NCI-H146 (cell line): ENCODE data around the gene LIPF.
"Not testable (repeated sequence)": the region's sequence is repeated elsewhere in the genome, so short reads cannot be mapped to it uniquely, and the experiment has no call there.

Experiments
- DNase-seq: peaks from one replicate; lab custom pipeline; 2025; lab: John Stamatoyannopoulos, UW

The LIPF gene

DNA sequence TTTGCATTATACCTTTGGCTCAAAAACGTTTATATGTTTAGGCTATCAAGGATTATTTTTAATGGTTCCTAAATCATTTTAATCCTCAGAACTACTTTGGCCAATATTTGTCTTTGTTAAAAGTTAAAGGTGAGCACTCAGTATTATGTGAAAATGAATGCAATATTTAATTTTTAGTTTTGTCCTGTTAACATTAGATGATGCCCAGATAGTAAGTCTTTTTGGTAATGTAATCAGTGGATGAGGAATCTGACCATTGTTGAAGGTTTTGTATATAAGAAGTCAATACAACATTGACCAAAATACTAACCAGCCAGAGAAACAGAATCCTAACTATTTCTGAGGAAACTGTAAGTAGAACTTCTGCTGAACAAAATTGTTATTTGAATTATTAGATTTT is at the start of gene LIPF:
Gene LIPF (plus strand): TSS at position 301 of the 400 bp plus-strand sequence. CDS start 2,856 bp downstream, outside the sequence.
- DNase-seq, result no peak

- no peak for DNase-seq
Measured at GRCh38 chr10:88616250-88616977, 47.8 kb upstream of the LIPF start.

- DNase-seq, result no peak
Measured at GRCh38 chr10:88617772-88618300, 46.4 kb upstream of the LIPF start.

DNA sequence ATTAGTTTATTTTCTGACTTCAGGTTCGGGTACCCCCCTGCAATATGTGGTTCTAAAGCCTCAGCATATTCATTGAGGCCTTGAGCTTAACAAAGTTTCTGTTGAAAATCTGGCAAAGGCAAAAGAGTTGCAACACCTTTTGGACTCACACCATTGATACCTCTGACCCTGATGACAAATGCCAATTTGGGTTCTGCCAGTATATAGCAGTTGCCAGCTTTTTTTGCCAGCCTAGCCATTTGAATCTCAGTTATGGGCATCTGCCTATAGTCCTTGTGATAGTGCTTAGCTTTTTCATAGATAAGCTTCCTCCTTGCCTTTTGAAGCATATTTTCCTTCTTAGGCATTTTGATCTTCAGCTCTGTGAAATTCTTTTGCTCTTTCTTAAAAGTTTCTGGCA is 45.7 kb upstream of the LIPF start:
- DNase-seq, result no peak

GRCh38 chr10:88620441-88620840 is 43.8 kb upstream of the LIPF start:
- DNase-seq, result no peak

GRCh38 chr10:88623835-88624234 is 40.4 kb upstream of the LIPF start:
- DNase-seq, result no peak

DNA sequence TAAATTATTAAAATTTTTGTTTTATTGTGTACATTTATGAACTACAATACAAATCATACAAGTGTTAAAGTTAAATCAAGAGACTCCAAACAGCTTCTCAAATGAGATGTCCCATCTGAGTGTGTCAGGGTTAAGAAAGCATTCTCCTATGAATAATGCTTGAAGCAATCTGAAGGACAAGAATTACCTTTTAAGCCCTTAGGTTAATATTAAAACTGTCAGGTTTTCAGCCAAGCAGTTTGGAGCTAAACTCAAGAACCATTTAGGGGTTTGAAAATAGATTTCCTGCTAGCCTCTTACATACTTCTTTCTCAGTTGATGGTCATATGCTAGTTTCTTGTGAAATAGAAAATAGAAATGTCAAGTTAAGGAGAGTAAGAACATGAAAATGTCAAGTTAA is 39.4 kb upstream of the LIPF start:
- no peak for DNase-seq

DNA sequence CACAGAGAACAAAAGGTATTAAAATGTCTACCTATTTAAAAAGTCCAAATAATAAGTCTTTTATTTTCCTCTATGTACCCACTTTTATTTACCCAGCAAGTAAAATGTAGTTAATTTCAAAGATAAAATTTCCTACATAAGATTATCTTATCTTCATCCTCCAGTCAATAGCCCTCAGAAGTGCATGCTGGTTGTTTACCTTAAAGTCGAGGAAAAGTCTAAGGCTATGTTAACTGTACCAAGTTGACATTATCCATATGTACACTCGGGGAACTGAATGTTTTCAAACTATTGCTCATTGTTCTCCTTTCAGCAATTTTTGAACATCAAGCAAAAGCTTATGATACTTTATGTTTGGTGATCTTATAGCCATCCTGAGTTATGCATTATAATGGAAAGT is 24.1 kb upstream of the LIPF start:
- DNase-seq, result no peak

DNA sequence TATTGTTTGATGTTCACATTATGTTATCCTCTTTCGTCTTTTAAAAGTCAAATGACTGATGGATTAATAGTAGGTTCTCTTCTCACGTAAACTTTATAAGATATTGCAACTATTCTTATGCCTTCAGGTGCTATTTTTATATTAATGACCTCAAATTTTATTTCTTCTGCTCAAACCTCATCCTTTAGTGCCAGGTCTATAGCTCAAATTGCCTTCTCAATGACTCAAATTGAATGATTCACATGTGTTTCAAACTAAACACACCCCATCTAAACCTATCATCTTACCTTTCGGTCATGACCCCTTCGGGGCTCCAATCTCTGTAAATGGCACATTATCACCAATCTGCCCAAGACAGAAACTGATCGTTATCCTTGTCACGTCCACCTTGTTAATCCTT is 22.0 kb upstream of the LIPF start:
- no peak for DNase-seq

- DNase-seq, result no peak
Measured at GRCh38 chr10:88642963-88643362, 21.3 kb upstream of the LIPF start.

DNA sequence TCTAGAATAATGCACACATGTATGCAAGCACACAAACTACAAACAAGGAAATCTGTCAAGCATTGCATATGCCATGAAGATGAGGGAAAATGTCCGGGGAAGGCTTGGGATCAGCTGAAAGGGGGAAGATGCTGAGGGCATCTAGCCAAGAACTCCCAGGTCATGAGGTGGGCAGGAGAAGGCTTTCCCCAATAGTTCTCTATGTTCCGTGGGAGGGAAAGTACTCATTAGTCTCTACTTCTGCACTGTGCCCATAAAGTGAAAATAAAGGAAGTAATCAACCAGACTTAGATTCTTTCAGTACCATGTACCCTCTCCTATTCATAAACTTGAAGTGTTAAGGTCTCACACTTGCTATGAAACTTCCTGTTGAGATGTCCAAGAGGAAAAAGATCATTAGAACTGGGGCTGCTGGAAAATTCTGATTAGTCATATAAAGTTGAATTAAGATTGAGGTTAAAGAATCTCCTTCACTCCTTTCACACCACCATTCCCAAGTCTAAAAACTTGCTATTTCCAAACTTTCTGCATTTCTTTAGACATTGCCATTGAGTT is 17.1 kb upstream of the LIPF start:
- DNase-seq, result no peak

- no peak for DNase-seq
Measured at GRCh38 chr10:88651101-88651551, 13.1 kb upstream of the LIPF start.

- DNase-seq, result no peak
Measured at GRCh38 chr10:88652616-88653015, 11.6 kb upstream of the LIPF start.

GRCh38 chr10:88657901-88658300 is 6.3 kb upstream of the LIPF start:
- no peak for DNase-seq

- DNase-seq, result no peak
Measured at GRCh38 chr10:88659725-88660597, 4.3 kb upstream of the LIPF start.

GRCh38 chr10:88660598-88660884 is 3.7 kb upstream of the LIPF start:
- DNase-seq, result no peak

DNA sequence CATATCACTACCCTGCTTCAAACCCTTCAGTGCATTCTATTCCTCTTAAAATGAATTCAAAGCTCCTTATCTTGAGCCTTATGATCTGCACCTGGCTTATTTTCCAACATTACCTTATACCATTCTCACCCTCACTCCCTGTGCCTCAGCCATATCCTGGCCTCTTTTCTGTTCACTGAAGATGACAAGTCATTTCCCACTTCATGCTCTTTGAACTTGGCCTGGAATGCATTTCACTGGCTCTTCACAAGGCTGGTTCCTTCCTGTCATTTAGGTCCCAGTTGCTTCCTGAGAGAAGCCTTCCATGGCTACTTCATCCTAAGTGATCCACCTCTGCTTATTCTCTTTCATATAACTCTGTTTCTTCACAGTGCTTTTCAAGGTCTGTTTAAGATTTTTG is 3.2 kb upstream of the LIPF start:
- no peak for DNase-seq

GRCh38 chr10:88661577-88661976 is 2.7 kb upstream of the LIPF start:
- DNase-seq, result no peak

GRCh38 chr10:88663153-88663552 is 1.1 kb upstream of the LIPF start:
- DNase-seq, result not testable (repeated sequence)

GRCh38 chr10:88668465-88668864 is 4.2 kb downstream of the LIPF start:
- no peak for DNase-seq

DNA sequence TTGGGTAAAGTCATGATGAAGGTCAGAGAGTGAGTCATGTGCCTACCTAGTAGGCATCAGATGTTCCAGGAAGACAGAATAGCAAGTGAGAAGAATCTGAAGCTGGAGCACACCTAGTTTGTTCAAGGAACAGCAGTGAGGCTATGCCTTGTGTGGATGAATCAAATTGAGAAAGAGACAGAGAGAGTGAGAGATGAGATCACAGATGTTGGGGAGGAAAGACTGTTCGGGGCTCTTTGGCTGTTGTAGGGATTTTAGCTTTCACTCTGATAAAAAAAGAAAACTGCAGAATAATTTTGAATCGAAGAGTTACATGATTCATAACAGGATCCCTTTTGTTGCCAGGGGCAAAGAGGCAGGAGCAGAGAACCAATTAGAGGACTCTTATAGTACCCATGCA is 6.3 kb downstream of the LIPF start:
- DNase-seq, result no peak

- DNase-seq, result no peak
Measured at GRCh38 chr10:88672041-88672440, 7.8 kb downstream of the LIPF start.
